ENCODE results near the gene LENEP. TPM values are rescaled to one million over a fixed set of nuclear protein-coding genes. Genes with fewer than 3 reads are reported as not detected.

The LENEP gene
- total and polyA plus RNA-seq, 2 of the 8 experiments (the other 6 are each of a cell fraction or from before 2014, with no cell fraction given) = 1.3 TPM; not detected in 1

DNA sequence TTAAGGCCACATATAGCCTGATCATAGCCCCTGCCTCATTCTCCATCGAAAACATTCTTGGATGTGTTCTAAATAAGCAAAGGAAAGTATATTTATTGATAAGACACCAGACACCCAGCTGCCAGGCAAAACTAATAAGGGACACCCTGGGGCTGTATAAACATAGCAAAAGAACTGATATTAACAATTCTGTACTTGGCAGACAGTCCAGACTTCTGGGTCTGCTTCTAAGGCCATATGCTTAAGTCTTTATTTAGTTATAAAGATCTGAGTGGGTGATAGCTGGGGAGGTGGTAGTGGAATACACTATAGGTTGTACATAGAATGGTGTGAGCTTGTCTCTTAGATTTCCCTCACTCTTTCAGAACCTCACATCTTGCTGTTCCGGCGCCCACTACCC is 15.0 kb upstream of the LENEP start:
- H3K9me3 ChIP-seq (ENCODE audit: insufficient read depth in 2 of 2, low read depth in 1 of 2, low read length in 1 of 2) = no peaks in the 10 kb centered on the region
- H2BK20ac ChIP-seq (ENCODE audit: low read length) = no peak overlapping the region
- no peak overlapping the region for H2BK15ac ChIP-seq (ENCODE audit: low read length)
- H3K4me3 ChIP-seq (ENCODE audit: extremely low read depth in 1 of 4, insufficient read depth in 2 of 4, low read depth in 3 of 4, low read length in 4 of 4) = no peak overlapping the region
- ChIA-PET CTCF (ENCODE audit: partially characterized antibody) (interaction anchor here (20.6 kb wide), 1 partner anchor 18 kb away, joined by 334 read pairs; the partner anchor contains the start of gene LENEP), POLR2A (ENCODE audit: partially characterized antibody) (interaction anchor here (7.1 to 42.8 kb wide), 3 partner anchors 6 to 20 kb away, joined by 164 to 702 read pairs (median 662); partner anchors contain the start of genes CKS1B, LENEP, PBXIP1 and PYGO2)
- H3K36me3 ChIP-seq (ENCODE audit: control insufficient read depth in 2 of 4, insufficient read depth in 4 of 4, low read length in 3 of 4) = peaks cover 9 to 30% (median 17%) of the 10 kb centered on the region in 4 experiments
- no peak overlapping the region for H3K14ac ChIP-seq (ENCODE audit: insufficient read length)
- H2BK120ac ChIP-seq (replicated peaks; ENCODE audit: low read depth, low read length) = no peak overlapping the region
- H3K4ac ChIP-seq (replicated peaks; ENCODE audit: insufficient read length, low read depth, low read length) = no peak overlapping the region
- TF ChIP-seq POU5F1 (IDR thresholded peaks at IDR 0.05; ENCODE audit: low read depth, low read length) (no peak), SRF (IDR thresholded peaks at IDR 0.05; ENCODE audit: low read depth, low read length) (no peak), SIN3A (conservative IDR thresholded peaks at IDR 0.05 in 1 of 2, IDR thresholded peaks at IDR 0.05 in 1 of 2; ENCODE audit: low read depth in 1 of 2, low read length in 2 of 2) (no peak), PHF8 (conservative IDR thresholded peaks at IDR 0.05; ENCODE audit: low read depth, low read length) (no peak), GABPA (IDR thresholded peaks at IDR 0.05; ENCODE audit: borderline replicate concordance, insufficient read depth, low read length) (no peak), BACH1 (IDR thresholded peaks at IDR 0.05; ENCODE audit: low read length) (no peak), FOSL1 (IDR thresholded peaks at IDR 0.05; ENCODE audit: insufficient read depth, low read depth, low read length) (no peak)
- WGBS, 2 experiments (ENCODE audit: extremely low coverage in 1 of 2, insufficient coverage in 1 of 2, insufficient read length in 1 of 2, insufficient replicate concordance in 2 of 2, low coverage in 1 of 2, low lambda C conversion rate in 2 of 2, missing lambda C conversion rate in 1 of 2) = 90% methylated on average over 3 of the region's 3 CpGs; no CpG with 5 or more reads in 1 of the 2 experiments
- H3K4me2 ChIP-seq (ENCODE audit: insufficient read depth in 1 of 2, low read depth in 2 of 2, low read length in 2 of 2) = no peak overlapping the region
- FAIRE-seq = no peak
- H2BK12ac ChIP-seq (ENCODE audit: low read depth, low read length) = no peak overlapping the region
- H3K79me1 ChIP-seq (ENCODE audit: low read depth, low read length) = no peaks in the 10 kb centered on the region; the same call in 1 of the 2 replicates
- H2AK5ac ChIP-seq (ENCODE audit: low read depth, low read length) = no peak overlapping the region
- no peak overlapping the region for H2BK5ac ChIP-seq (ENCODE audit: low read depth, low read length)
- no peak overlapping the region for H4K91ac ChIP-seq (replicated peaks; ENCODE audit: insufficient read length, low read length)
- no peak overlapping the region for H4K5ac ChIP-seq (ENCODE audit: insufficient read length, low read depth, low read length)
- no peaks in the 10 kb centered on the region for H3K27me3 ChIP-seq (replicated peaks in 1 of 4; ENCODE audit: control insufficient read depth in 3 of 4, extremely low read depth in 1 of 4, insufficient read depth in 3 of 4, low read length in 3 of 4)
- no peak for DNase-seq (ENCODE audit: low read depth in 1 of 2, low spot score in 2 of 2)
- no peak overlapping the region for H3K18ac ChIP-seq (ENCODE audit: extremely low read depth, low read length)
- H4K8ac ChIP-seq (ENCODE audit: extremely low read depth, insufficient read depth, low read length) = no peak overlapping the region
- H2AFZ ChIP-seq (ENCODE audit: low read length) = no peak overlapping the region
- H3K4me1 ChIP-seq (replicated peaks in 1 of 4; ENCODE audit: control insufficient read depth in 3 of 4, insufficient read depth in 4 of 4, low read length in 3 of 4) = peaks cover 0 to 9% (median 4%) of the 10 kb centered on the region in 4 experiments; a peak in 3 of 7 replicates
- no peak overlapping the region for H3K9ac ChIP-seq (replicated peaks in 1 of 4; ENCODE audit: extremely low read depth in 1 of 4, low read depth in 3 of 4, low read length in 3 of 4)
- H3K23ac ChIP-seq (ENCODE audit: insufficient read length) = no peak overlapping the region
- H3K27ac ChIP-seq (ENCODE audit: low read depth, low read length) = no peak overlapping the region
- H3K56ac ChIP-seq (replicated peaks; ENCODE audit: insufficient read length, low read depth, low read length) = no peak overlapping the region
- peaks cover 10% of the 10 kb centered on the region for H3K23me2 ChIP-seq (ENCODE audit: low read depth, low read length)
- peaks cover 19 to 55% of the 10 kb centered on the region in 2 experiments for H3K79me2 ChIP-seq (ENCODE audit: control insufficient read depth in 1 of 2, insufficient read depth in 2 of 2, low read length in 2 of 2)
- peaks cover 2 to 8% of the 10 kb centered on the region in 2 experiments for H4K20me1 ChIP-seq (replicated peaks in 1 of 2; ENCODE audit: control insufficient read depth in 1 of 2, insufficient read depth in 2 of 2, low read length in 2 of 2)
